ENCODE data around the gene SUN1. TPM values are rescaled to one million over a fixed set of nuclear protein-coding genes. Genes with fewer than 3 reads are reported as not detected.
A peak's percentile ranks its signal among the peaks of the same experiment; 100 is the strongest.

SUN1 gene
- total RNA-seq, 1 experiment from 2014 or later: 252 TPM

DNA sequence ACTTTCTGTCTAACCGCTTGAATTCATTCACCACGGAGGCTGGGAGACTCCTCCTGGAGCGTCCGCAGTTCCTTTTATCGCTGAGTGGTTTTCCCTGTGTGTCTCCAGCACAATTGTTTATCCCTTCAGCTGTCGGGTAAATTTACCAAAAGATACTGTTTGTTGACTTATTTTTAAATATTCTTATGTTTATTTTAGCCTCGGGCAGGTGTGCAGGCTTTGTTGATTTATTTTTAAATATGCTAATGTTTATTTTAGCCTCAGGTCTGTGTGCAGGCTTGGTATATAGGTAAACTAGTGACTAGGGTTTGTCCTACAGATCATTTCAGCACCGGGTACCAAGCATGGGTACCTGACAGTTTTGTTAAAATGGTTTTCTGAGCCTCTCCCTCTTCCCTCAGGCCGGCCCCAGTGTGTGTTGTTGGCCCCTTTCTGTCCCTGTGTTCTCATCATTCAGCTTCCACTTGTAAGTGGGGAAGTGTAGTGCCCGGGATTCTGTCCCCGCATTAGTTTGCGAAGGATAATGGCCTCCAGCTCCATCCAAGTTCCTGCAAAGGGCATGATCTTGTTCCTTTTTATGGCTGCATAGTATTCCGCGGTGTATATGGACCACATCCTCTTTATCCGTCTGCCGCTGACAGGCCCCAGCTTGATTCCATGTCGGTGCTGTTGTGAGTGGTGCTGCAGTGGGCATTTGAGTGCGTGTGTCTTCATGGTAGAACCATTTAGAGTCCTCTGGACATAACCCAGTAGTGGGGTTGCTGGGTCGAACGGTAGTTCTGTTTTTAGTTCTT, 49.4 kb downstream of the SUN1 start:
- H3K4me3 Mint-ChIP-seq (ENCODE audit: low read depth, unreplicated experiment): no peak overlapping the region
- H3K36me3 Mint-ChIP-seq (ENCODE audit: insufficient read depth, unreplicated experiment): peaks cover 90% of the 10 kb centered on the region
- peaks cover 24% of the 10 kb centered on the region for H3K4me1 Mint-ChIP-seq (ENCODE audit: low read depth, unreplicated experiment)
- TF ChIP-seq, protein P1, sequence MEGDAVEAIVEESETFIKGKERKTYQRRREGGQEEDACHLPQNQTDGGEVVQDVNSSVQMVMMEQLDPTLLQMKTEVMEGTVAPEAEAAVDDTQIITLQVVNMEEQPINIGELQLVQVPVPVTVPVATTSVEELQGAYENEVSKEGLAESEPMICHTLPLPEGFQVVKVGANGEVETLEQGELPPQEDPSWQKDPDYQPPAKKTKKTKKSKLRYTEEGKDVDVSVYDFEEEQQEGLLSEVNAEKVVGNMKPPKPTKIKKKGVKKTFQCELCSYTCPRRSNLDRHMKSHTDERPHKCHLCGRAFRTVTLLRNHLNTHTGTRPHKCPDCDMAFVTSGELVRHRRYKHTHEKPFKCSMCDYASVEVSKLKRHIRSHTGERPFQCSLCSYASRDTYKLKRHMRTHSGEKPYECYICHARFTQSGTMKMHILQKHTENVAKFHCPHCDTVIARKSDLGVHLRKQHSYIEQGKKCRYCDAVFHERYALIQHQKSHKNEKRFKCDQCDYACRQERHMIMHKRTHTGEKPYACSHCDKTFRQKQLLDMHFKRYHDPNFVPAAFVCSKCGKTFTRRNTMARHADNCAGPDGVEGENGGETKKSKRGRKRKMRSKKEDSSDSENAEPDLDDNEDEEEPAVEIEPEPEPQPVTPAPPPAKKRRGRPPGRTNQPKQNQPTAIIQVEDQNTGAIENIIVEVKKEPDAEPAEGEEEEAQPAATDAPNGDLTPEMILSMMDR (IDR thresholded peaks at IDR 0.05; ENCODE audit: unreplicated experiment): no peak
- BruUV-seq (replicated peaks): TSS peak; percentile 5
- H3K27ac Mint-ChIP-seq (ENCODE audit: unreplicated experiment): peak overlapping the region; percentile 73
- no peak for DNase-seq
- CTCF ChIA-PET: no interaction called here
- intact Hi-C loops (cut with micrococcal nuclease; ENCODE audit: unreplicated experiment): no loop called here
- H3K27me3 Mint-ChIP-seq (ENCODE audit: unreplicated experiment): no peaks in the 10 kb centered on the region
- H3K9me3 Mint-ChIP-seq (ENCODE audit: low read depth, unreplicated experiment): no peaks in the 10 kb centered on the region

DNA sequence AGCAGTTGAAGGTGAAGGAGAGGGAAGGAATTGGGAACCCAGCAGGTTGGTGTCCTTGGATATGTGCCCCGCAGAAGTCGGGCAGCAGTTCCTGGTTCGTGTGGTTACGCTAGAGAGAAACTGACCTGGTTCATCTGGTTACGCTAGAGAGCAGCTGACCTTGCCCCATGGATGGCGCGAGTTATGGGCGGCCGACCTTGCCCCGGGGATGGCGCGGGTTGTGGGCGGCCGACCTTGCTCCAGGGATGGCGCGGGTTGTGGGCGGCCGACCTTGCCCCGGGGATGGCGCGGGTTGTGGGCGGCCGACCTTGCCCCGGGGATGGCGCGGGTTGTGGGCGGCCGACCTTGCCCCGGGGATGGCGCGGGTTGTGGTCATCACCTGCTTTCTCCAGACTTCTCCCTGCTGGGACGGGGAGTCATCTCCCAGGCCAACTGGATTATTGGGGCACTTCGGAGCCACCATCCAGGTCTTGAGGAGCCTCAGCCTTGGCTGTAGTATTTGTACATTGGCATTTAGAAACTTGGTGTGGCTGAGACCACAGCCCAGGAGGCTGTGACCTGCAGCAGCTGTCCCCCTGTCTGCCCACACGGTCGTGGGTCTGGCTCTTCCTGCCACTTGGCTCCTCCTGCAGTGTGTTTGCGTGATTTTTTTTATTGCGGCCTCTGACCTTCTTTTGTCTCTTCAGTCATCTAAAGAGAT, 50.2 kb downstream of the SUN1 start:
- H3K27me3 Mint-ChIP-seq (ENCODE audit: unreplicated experiment): no peaks in the 10 kb centered on the region
- H3K4me3 Mint-ChIP-seq (ENCODE audit: low read depth, unreplicated experiment): no peak overlapping the region
- CTCF ChIA-PET: no interaction called here
- H3K36me3 Mint-ChIP-seq (ENCODE audit: insufficient read depth, unreplicated experiment): peaks cover 90% of the 10 kb centered on the region
- intact Hi-C loops (cut with micrococcal nuclease; ENCODE audit: unreplicated experiment): no loop called here
- TF ChIP-seq, protein P1 (IDR thresholded peaks at IDR 0.05; ENCODE audit: unreplicated experiment): no peak
- H3K4me1 Mint-ChIP-seq (ENCODE audit: low read depth, unreplicated experiment): peaks cover 24% of the 10 kb centered on the region
- DNase-seq: no peak
- H3K27ac Mint-ChIP-seq (ENCODE audit: unreplicated experiment): peak overlapping the region; percentile 73
- H3K9me3 Mint-ChIP-seq (ENCODE audit: low read depth, unreplicated experiment): no peaks in the 10 kb centered on the region
- no TSS peak for BruUV-seq (replicated peaks)

DNA sequence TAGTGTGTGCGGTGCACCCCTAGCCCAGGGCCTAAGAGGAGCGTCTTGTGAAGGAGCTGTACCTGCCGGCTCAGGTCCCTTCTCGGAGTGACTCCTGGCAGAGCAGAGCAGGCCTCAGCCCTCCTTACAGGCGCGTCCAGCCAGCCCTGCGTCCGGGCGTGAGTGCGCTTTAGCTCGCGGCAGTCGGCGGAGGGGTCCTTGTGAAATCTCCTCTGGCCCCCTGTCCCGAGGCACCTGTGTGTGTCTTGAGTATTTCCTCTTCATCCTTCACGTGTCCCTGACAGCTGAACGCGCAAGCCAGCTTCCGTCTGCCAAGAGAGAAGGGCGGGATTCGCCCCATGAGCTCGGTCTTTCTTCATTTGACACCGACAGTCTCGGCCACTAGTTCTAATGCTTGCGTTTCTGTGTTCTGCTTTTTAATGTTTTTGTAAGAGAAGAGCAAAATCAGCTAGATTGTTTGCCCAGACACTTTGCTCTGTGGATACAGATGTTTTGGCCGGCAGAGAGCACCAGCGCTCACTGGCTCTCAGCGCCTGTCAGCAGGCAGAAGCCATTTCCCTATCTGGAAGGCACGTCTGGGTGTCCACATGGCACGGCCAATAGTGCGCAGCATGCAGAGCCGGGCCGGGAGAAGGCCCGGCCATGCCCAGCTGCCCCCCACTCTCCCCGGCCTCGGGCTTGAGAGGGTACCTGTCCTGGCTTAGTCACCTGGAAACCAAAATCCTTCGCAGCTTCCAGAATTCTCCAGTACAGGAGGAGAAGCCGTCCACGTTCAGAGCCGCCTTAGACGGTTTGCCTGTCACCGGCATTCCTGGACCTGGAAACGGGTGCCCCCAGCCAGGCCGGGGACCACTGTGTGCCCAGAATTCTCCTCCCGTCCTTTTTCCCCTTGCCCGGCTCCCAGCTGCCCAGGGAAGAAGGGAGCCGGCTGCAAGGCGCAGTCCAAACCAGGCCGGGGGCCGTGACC, 51.1 kb downstream of the SUN1 start:
- no peak for DNase-seq
- H3K4me3 Mint-ChIP-seq (ENCODE audit: low read depth, unreplicated experiment): no peak overlapping the region
- peaks cover 24% of the 10 kb centered on the region for H3K4me1 Mint-ChIP-seq (ENCODE audit: low read depth, unreplicated experiment)
- CTCF ChIA-PET: no interaction called here
- H3K9me3 Mint-ChIP-seq (ENCODE audit: low read depth, unreplicated experiment): no peaks in the 10 kb centered on the region
- no TSS peak for BruUV-seq (replicated peaks)
- H3K36me3 Mint-ChIP-seq (ENCODE audit: insufficient read depth, unreplicated experiment): peaks cover 90% of the 10 kb centered on the region
- intact Hi-C loops (cut with micrococcal nuclease; ENCODE audit: unreplicated experiment): no loop called here
- TF ChIP-seq, protein P1 (IDR thresholded peaks at IDR 0.05; ENCODE audit: unreplicated experiment): no peak
- H3K27me3 Mint-ChIP-seq (ENCODE audit: unreplicated experiment): no peaks in the 10 kb centered on the region
- no peak overlapping the region for H3K27ac Mint-ChIP-seq (ENCODE audit: unreplicated experiment)

DNA sequence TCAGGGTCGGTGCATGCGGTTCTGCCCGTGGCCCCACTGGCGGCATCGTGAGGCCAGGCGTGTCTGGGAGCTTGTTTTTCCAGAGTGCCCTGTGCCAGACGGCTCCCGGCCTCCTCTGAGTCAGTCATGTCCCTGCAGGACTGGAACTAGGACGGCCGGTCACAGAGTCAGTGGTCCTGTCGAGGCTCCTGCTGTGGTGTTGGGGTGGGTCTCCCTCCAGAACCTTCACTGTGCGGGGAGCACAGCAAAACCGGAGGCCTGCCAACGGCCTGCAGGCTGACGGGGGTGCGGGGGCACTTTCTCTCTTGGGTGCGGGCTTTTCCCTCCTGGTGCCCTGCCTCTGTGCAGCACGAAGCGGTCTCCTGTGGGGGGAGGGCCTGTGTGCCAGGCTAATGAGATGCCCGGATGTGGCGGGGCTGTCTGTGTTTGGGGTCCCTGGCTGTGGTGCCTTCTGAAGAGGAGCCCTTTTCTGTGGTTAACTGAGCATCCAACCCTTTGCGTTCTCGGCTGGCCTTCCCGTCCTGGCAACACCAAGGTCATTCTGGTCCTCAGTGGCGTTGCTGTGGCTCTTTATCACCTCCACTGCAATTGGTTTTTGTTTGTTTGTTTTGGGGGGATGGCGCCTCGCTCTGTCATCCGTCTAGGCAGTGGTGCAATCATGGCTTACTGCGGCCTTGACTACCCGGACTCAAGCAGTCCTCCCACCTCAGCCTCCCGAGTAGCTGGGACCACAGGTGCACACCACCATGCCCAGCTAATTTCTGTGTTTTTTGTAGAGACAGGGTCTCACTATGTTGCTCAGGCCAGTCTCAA, 52.1 kb downstream of the SUN1 start:
- no TSS peak for BruUV-seq (replicated peaks)
- TF ChIP-seq, protein P1 (IDR thresholded peaks at IDR 0.05; ENCODE audit: unreplicated experiment): no peak
- no peaks in the 10 kb centered on the region for H3K27me3 Mint-ChIP-seq (ENCODE audit: unreplicated experiment)
- H3K27ac Mint-ChIP-seq (ENCODE audit: unreplicated experiment): no peak overlapping the region
- DNase-seq: no peak
- intact Hi-C loops (cut with micrococcal nuclease; ENCODE audit: unreplicated experiment): no loop called here
- H3K4me1 Mint-ChIP-seq (ENCODE audit: low read depth, unreplicated experiment): peaks cover 16% of the 10 kb centered on the region
- H3K4me3 Mint-ChIP-seq (ENCODE audit: low read depth, unreplicated experiment): no peak overlapping the region
- H3K9me3 Mint-ChIP-seq (ENCODE audit: low read depth, unreplicated experiment): no peaks in the 10 kb centered on the region
- peaks cover 90% of the 10 kb centered on the region for H3K36me3 Mint-ChIP-seq (ENCODE audit: insufficient read depth, unreplicated experiment)
- CTCF ChIA-PET: no interaction called here
